ENCODE results near the gene DUSP28.

- TF ChIP-seq, protein P1, sequence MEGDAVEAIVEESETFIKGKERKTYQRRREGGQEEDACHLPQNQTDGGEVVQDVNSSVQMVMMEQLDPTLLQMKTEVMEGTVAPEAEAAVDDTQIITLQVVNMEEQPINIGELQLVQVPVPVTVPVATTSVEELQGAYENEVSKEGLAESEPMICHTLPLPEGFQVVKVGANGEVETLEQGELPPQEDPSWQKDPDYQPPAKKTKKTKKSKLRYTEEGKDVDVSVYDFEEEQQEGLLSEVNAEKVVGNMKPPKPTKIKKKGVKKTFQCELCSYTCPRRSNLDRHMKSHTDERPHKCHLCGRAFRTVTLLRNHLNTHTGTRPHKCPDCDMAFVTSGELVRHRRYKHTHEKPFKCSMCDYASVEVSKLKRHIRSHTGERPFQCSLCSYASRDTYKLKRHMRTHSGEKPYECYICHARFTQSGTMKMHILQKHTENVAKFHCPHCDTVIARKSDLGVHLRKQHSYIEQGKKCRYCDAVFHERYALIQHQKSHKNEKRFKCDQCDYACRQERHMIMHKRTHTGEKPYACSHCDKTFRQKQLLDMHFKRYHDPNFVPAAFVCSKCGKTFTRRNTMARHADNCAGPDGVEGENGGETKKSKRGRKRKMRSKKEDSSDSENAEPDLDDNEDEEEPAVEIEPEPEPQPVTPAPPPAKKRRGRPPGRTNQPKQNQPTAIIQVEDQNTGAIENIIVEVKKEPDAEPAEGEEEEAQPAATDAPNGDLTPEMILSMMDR (conservative IDR thresholded peaks at IDR 0.05), result no peak
- no peak for TF ChIP-seq EZH2 (IDR thresholded peaks at IDR 0.05; ENCODE audit: low read depth)
Observed at GRCh38 chr2:240576436-240577205, 16.5 kb downstream of the DUSP28 start.
